ENCODE measurements around the gene MAMDC2.

- TF ChIP-seq POLR2AphosphoS5 (IDR thresholded peaks at IDR 0.05; ENCODE audit: borderline replicate concordance, low read depth, low read length) = no peak
- TF ChIP-seq EZH2 (IDR thresholded peaks at IDR 0.05) = no peak
- TF ChIP-seq FOXP2 (optimal IDR thresholded peaks at IDR 0.05; ENCODE audit: control extremely low read depth, extremely low read length, insufficient read depth) = no peak
These were observed 176.6 kb downstream of the MAMDC2 start for GRCh38 chr9:70220216-70220615.

All from SK-N-MC (cell line).